Measurements from ENCODE around the gene CCDC127.

DNA sequence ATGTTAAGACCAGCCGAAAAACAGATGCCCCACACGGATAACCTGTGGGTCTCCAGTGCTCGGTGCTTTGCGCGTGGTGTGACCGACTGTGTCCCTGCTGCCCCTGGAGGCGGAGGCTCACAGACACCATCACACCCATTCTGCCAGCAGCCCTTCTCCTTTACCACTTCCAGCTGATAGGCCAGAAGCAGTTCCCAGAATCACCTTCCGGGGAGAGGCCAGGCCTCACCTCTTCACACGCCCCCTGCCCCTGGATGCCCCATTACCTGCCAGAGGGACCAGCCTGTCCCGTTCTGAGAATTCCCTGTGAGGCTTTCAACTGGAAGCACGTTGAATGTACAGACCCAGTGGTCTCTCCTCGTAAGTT is 48.2 kb downstream of the CCDC127 start:
- TF ChIP-seq, protein P1, sequence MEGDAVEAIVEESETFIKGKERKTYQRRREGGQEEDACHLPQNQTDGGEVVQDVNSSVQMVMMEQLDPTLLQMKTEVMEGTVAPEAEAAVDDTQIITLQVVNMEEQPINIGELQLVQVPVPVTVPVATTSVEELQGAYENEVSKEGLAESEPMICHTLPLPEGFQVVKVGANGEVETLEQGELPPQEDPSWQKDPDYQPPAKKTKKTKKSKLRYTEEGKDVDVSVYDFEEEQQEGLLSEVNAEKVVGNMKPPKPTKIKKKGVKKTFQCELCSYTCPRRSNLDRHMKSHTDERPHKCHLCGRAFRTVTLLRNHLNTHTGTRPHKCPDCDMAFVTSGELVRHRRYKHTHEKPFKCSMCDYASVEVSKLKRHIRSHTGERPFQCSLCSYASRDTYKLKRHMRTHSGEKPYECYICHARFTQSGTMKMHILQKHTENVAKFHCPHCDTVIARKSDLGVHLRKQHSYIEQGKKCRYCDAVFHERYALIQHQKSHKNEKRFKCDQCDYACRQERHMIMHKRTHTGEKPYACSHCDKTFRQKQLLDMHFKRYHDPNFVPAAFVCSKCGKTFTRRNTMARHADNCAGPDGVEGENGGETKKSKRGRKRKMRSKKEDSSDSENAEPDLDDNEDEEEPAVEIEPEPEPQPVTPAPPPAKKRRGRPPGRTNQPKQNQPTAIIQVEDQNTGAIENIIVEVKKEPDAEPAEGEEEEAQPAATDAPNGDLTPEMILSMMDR (IDR thresholded peaks at IDR 0.05), result no peak
- TF ChIP-seq EZH2 (IDR thresholded peaks at IDR 0.05), result no peak
